Lower lobe of right lung (tissue), 2 donors: ENCODE data around the gene DDIT4L. TPM values are rescaled to one million over a fixed set of nuclear protein-coding genes. Genes with fewer than 3 reads are reported as not detected.
"Not testable (repeated sequence)": the region's sequence is repeated elsewhere in the genome, so short reads cannot be mapped to it uniquely, and the experiment has no call there.

Experiments used
- ATAC-seq, 2 donors: fragments of 200-7000 bp; cut with Tn5 transposase; one replicate each; pipeline ENCODE4 v1.9.1; 2020 to 2022; ENCODE audit warnings: mild to moderate bottlenecking in 2 of 2, moderate library complexity in 2 of 2
- DNase-seq: peaks from one replicate; pipeline ENCODE4 v3.0.0-alpha.2; 2020
- H3K27ac ChIP-seq: fragments of 200-600 bp; one replicate; pipeline ENCODE4 v1.8.0; 2022
- H3K27me3 ChIP-seq: fragments of 200-600 bp; one replicate; pipeline ENCODE4 v1.8.0; 2022; ENCODE audit warnings: low read depth
- H3K36me3 ChIP-seq: fragments of 200-600 bp; one replicate; pipeline ENCODE4 v1.8.0; 2022; ENCODE audit warnings: mild to moderate bottlenecking
- H3K4me1 ChIP-seq: fragments of 200-600 bp; one replicate; pipeline ENCODE4 v1.8.0; 2022
- H3K4me3 ChIP-seq: fragments of 200-600 bp; one replicate; pipeline ENCODE4 v1.8.0; 2022; ENCODE audit warnings: mild to moderate bottlenecking
- H3K9me3 ChIP-seq: fragments of 200-600 bp; one replicate; pipeline ENCODE4 v1.8.0; 2022
- CTCF ChIP-seq: fragments of 200-600 bp; IDR thresholded peaks from one replicate; pipeline ENCODE4 v1.8.0; 2022; ENCODE audit warnings: antibody characterized with exemption, mild to moderate bottlenecking
- intact Hi-C: fragments of 100-400 bp; cut with DNase I; formaldehyde crosslinking; loops from one replicate; pipeline ENCODE4 v1.11.0; 2022
- total RNA-seq: library from RNA; stranded (reverse); fragmentation: NEBNext Ultra II Directional; extraction: Animal tissue kit (Norgen Biotek cat#: 25700); gene quantifications from one replicate; pipeline ENCODE4 v1.2.1, GENCODE V29; 2021
- donor health status: DM: no; HTN: yes; CAD: no; lungs with severe emphysema.

Gene DDIT4L
- total RNA-seq, 1 donor from 2014 or later = 0.92 TPM

GRCh38 chr4:100208459-100208858 is 18.2 kb upstream of the DDIT4L start:
- intact Hi-C loops = no loop called here
- no peak for TF ChIP-seq CTCF
- no peaks in the 10 kb centered on the region for H3K9me3 ChIP-seq
- H3K27ac ChIP-seq = no peak overlapping the region
- no peaks in the 10 kb centered on the region for H3K36me3 ChIP-seq
- DNase-seq (no peak), ATAC-seq (no peak)
- no peaks in the 10 kb centered on the region for H3K27me3 ChIP-seq
- no peaks in the 10 kb centered on the region for H3K4me1 ChIP-seq
- no peak overlapping the region for H3K4me3 ChIP-seq

- Histone ChIP-seq H3K27ac (no peak overlapping the region), H3K4me3 (no peak overlapping the region), H3K36me3 (no peaks in the 10 kb centered on the region), H3K4me1 (no peaks in the 10 kb centered on the region), H3K27me3 (no peaks in the 10 kb centered on the region), H3K9me3 (no peaks in the 10 kb centered on the region)
- intact Hi-C loops = no loop called here
- ATAC-seq (no peak), DNase-seq (no peak)
- no peak for TF ChIP-seq CTCF
Measured at GRCh38 chr4:100206850-100207249, 16.6 kb upstream of the DDIT4L start.

GRCh38 chr4:100198061-100198460 is 7.8 kb upstream of the DDIT4L start:
- intact Hi-C loops = no loop called here
- Histone ChIP-seq H3K27ac (no peak overlapping the region), H3K4me1 (no peaks in the 10 kb centered on the region), H3K27me3 (no peaks in the 10 kb centered on the region), H3K36me3 (no peaks in the 10 kb centered on the region), H3K9me3 (no peaks in the 10 kb centered on the region), H3K4me3 (no peak overlapping the region)
- no peak for TF ChIP-seq CTCF
- DNase-seq = no peak
- no peak for ATAC-seq

- ATAC-seq, DNase-seq, H3K27me3 ChIP-seq, H3K27ac ChIP-seq, H3K4me3 ChIP-seq, H3K4me1 ChIP-seq, H3K36me3 ChIP-seq, H3K9me3 ChIP-seq, intact Hi-C loops: not testable (repeated sequence)
Measured at GRCh38 chr4:100196388-100197071, 6.3 kb upstream of the DDIT4L start.

- intact Hi-C loops = no loop called here
Measured at GRCh38 chr4:100190643-100191600, 654 bp upstream of the DDIT4L start.

More at GRCh38 chr4:100190643-100191600, 654 bp upstream of the DDIT4L start:
- peak overlapping the region; percentile 68 for H3K4me3 ChIP-seq
- no peaks in the 10 kb centered on the region for H3K36me3 ChIP-seq
- H3K9me3 ChIP-seq = no peaks in the 10 kb centered on the region
- peaks cover 5% of the 10 kb centered on the region for H3K4me1 ChIP-seq
- no peak overlapping the region for H3K27ac ChIP-seq
- TF ChIP-seq CTCF = no peak
- DNase-seq (no peak), ATAC-seq (peak; percentile 42 to 52)
- H3K27me3 ChIP-seq = peaks cover 5% of the 10 kb centered on the region
